KMS-11 (cell line): ENCODE measurements around the gene DPYSL3.

Experiments
- H2AFZ ChIP-seq: fragments of 200-600 bp; sonication (generic); 2 replicates; pipeline ENCODE4 v1.6.1; 2016; ENCODE audit warnings: antibody characterized with exemption, mixed run types, low read depth
- H3K27ac ChIP-seq: fragments of 200-600 bp; sonication (generic); 2 replicates; pipeline ENCODE4 v1.6.1; 2016; ENCODE audit warnings: mild to moderate bottlenecking, mixed run types
- H3K27me3 ChIP-seq: fragments of 200-600 bp; sonication (generic); 2 replicates; pipeline ENCODE4 v1.6.1; 2017; ENCODE audit warnings: mild to moderate bottlenecking, low read depth, mixed run types, moderate library complexity; ENCODE audit not compliant: insufficient read depth
- H3K36me3 ChIP-seq: fragments of 200-600 bp; sonication (generic); 2 replicates; pipeline ENCODE4 v1.6.1; 2017; ENCODE audit warnings: mild to moderate bottlenecking, mixed run types; ENCODE audit not compliant: insufficient read depth
- H3K4me1 ChIP-seq: fragments of 200-600 bp; sonication (generic); 2 replicates; pipeline ENCODE4 v1.6.1; 2016; ENCODE audit warnings: mild to moderate bottlenecking, low read depth, mixed run types; ENCODE audit not compliant: poor library complexity, severe bottlenecking
- H3K4me2 ChIP-seq: fragments of 200-600 bp; sonication (generic); 2 replicates; pipeline ENCODE4 v1.7.0; 2016; ENCODE audit warnings: mild to moderate bottlenecking, mixed run types
- H3K4me3 ChIP-seq: fragments of 200-600 bp; sonication (generic); IDR thresholded peaks from 2 replicates; pipeline ENCODE4 v1.6.1; 2017; ENCODE audit warnings: low read depth, low read length, mixed read lengths; ENCODE audit not compliant: insufficient read depth
- H3K79me2 ChIP-seq: fragments of 200-600 bp; sonication (generic); 2 replicates; pipeline ENCODE4 v1.6.1; 2016; ENCODE audit warnings: low read depth, mixed run types; ENCODE audit not compliant: insufficient read depth
- H3K9ac ChIP-seq: fragments of 200-600 bp; sonication (generic); 2 replicates; pipeline ENCODE4 v1.6.1; 2016; ENCODE audit warnings: mild to moderate bottlenecking, mixed run types
- H4K20me1 ChIP-seq: fragments of 200-600 bp; sonication (generic); 2 replicates; pipeline ENCODE4 v1.6.1; 2016; ENCODE audit warnings: mild to moderate bottlenecking, mixed run types; ENCODE audit not compliant: insufficient read depth
- TF ChIP-seq, protein P1 (sequence below): fragments of 200-600 bp; sonication (generic); conservative IDR thresholded peaks from 2 replicates; pipeline ENCODE4 v1.6.1; 2017; ENCODE audit warnings: low read depth, mild to moderate bottlenecking, antibody characterized with exemption, low read length, moderate library complexity, mixed read lengths

DPYSL3 gene

DNA sequence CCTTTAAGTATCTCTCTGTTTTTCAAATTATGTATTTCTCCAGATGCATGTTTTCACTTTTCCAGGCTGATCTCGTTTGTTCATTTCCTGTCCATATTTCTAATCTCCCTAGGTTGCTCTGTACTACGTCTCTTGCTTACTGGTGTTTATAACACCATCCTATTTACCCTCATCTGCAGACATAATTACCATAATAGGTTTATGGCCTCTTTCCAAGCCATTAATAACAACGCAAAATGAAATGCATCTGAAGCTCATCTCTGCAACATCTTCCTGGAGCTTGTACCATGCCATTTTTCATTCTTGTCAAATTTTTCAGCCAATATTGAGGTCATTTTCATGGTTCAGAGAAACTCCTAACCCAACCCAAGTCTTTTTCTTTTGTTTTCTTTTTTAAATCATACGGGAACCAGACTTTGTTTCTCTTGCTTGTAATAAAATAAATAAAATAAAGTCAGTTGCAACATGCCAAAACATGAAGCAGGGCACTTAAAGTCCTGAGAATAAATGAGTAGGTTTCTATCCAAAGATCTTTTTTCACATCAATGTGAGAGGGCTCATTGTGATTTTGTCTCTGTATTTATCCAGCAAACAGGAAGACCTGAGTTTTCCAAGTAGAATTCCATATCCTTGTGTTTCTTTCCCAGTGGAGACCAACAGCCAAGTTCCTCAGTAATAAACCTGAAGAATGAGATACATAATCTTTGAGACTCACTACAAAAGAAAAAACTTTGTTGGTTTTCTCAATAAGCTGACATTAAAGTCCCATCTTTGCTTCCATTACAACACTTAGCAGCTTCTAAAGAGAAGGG, 37.0 kb downstream of the DPYSL3 start:
- Histone ChIP-seq H3K4me3 (no peak overlapping the region), H3K36me3 (no peaks in the 10 kb centered on the region), H3K9ac (no peak overlapping the region), H2AFZ (no peak overlapping the region), H3K4me1 (no peaks in the 10 kb centered on the region), H3K4me2 (no peak overlapping the region), H3K27me3 (no peaks in the 10 kb centered on the region), H3K27ac (no peak overlapping the region), H4K20me1 (no peaks in the 10 kb centered on the region), H3K79me2 (no peaks in the 10 kb centered on the region)
- TF ChIP-seq, protein P1, sequence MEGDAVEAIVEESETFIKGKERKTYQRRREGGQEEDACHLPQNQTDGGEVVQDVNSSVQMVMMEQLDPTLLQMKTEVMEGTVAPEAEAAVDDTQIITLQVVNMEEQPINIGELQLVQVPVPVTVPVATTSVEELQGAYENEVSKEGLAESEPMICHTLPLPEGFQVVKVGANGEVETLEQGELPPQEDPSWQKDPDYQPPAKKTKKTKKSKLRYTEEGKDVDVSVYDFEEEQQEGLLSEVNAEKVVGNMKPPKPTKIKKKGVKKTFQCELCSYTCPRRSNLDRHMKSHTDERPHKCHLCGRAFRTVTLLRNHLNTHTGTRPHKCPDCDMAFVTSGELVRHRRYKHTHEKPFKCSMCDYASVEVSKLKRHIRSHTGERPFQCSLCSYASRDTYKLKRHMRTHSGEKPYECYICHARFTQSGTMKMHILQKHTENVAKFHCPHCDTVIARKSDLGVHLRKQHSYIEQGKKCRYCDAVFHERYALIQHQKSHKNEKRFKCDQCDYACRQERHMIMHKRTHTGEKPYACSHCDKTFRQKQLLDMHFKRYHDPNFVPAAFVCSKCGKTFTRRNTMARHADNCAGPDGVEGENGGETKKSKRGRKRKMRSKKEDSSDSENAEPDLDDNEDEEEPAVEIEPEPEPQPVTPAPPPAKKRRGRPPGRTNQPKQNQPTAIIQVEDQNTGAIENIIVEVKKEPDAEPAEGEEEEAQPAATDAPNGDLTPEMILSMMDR = no peak

DNA sequence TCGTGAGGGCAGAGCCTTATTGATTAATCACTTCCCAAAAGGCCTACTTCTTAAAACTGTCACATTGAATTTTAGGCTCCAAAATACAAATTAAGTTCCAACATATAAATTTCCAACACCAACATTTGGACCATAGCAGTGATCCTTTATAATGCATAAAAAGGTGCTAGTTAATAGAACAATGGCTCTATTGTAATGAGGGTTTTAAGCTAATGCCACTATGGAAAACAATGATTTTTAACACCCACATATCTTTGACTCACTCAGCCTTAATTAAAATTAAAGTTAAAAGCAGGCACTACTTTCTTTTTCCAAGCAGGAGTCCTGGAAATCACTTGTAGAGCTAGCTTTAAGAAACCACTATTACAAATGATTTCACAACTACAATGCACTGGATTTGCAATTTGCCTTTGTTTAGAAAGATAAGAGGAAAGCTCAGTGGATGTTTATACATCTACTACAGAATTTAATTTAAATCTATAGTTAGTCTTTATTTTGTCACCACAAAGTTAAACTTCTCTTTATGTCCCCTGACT, 41.8 kb downstream of the DPYSL3 start:
- no peaks in the 10 kb centered on the region for H3K79me2 ChIP-seq
- no peaks in the 10 kb centered on the region for H4K20me1 ChIP-seq
- no peak overlapping the region for H3K9ac ChIP-seq
- no peaks in the 10 kb centered on the region for H3K36me3 ChIP-seq
- no peak overlapping the region for H2AFZ ChIP-seq
- no peak overlapping the region for H3K27ac ChIP-seq
- no peaks in the 10 kb centered on the region for H3K27me3 ChIP-seq
- H3K4me3 ChIP-seq = no peak overlapping the region
- no peaks in the 10 kb centered on the region for H3K4me1 ChIP-seq
- TF ChIP-seq, protein P1 = no peak
- H3K4me2 ChIP-seq = no peak overlapping the region

DNA sequence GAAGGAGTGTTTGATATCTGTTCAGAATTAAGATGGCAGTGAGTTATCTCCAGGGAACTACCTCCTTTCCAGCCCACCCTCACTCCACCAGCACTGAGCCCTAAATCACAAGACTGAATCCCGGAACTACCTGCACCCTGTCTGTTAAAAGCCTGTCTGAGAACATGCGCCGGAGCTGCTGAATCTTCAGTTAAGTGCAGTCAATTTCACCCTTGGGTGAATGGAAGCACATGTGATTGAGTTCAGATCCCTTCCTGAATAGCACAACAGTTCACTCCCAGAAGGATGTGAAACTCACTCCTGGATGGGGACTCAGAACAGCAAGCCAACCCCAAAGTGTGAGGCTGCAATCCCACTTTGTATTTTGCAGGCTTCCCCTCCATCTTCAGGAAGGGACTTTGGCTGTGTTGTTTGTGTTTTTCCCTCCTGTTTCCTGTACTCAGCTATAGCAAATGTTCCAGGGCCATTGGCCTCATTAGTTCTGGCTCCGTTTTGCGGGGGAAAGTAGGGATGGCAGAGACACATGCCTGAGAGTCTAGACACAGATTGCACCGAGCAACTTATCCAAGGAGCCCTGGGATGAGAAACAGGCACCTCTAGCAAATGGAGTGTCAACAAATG, 43.4 kb downstream of the DPYSL3 start:
- no peaks in the 10 kb centered on the region for H3K79me2 ChIP-seq
- H2AFZ ChIP-seq = no peak overlapping the region
- H3K36me3 ChIP-seq = no peaks in the 10 kb centered on the region
- no peak overlapping the region for H3K9ac ChIP-seq
- H4K20me1 ChIP-seq = no peaks in the 10 kb centered on the region
- no peak overlapping the region for H3K4me2 ChIP-seq
- TF ChIP-seq, protein P1 = no peak
- H3K4me3 ChIP-seq = no peak overlapping the region
- H3K4me1 ChIP-seq = no peaks in the 10 kb centered on the region
- no peaks in the 10 kb centered on the region for H3K27me3 ChIP-seq
- no peak overlapping the region for H3K27ac ChIP-seq

DNA sequence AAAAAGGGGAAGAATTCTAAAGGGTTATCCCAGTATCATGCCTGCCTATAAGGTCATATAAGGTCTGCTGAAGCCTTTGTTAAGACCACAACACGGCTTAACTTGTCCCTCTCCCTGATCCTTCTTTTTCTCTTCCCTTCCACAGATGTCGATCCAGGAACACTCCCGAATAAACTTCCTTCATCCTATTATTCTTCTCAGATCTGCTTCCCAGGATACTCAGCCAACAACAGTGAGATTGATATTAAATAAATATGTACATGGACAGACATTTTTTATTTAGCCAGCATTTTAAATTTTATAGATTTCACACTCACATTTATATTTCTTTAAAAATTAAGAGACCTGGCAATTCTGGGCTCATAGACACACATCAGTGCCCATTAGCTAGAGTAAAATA, 44.1 kb downstream of the DPYSL3 start:
- TF ChIP-seq, protein P1 = no peak
- H3K36me3 ChIP-seq = no peaks in the 10 kb centered on the region
- H3K79me2 ChIP-seq = no peaks in the 10 kb centered on the region

More for the DNA sequence above, 44.1 kb downstream of the DPYSL3 start:
- Histone ChIP-seq H3K9ac (no peak overlapping the region), H4K20me1 (no peaks in the 10 kb centered on the region), H3K4me3 (no peak overlapping the region), H3K27me3 (no peaks in the 10 kb centered on the region), H3K27ac (no peak overlapping the region), H3K4me2 (no peak overlapping the region), H2AFZ (no peak overlapping the region), H3K4me1 (no peaks in the 10 kb centered on the region)
